Measurements from ENCODE around the gene PRAMEF5.
"Not testable (repeated sequence)": the region's sequence is repeated elsewhere in the genome, so short reads cannot be mapped to it uniquely, and the experiment has no call there.

GRCh38 chr1:13243536-13244263 is 10.3 kb upstream of the PRAMEF5 start:
- TF ChIP-seq CTCF (IDR thresholded peaks at IDR 0.05); POLR2AphosphoS5 (IDR thresholded peaks at IDR 0.05; ENCODE audit: insufficient read depth in 1 of 2, low read depth in 1 of 2); POLR2A (IDR thresholded peaks at IDR 0.05): not testable (repeated sequence)

Data from vagina (tissue), 2 donors.